HCT116 (cell line): Measurements from ENCODE around the gene CPSF4L. TPM values are rescaled to one million over a fixed set of nuclear protein-coding genes. Genes with fewer than 3 reads are reported as not detected.

ENCODE experiments used
- ATAC-seq: fragments of 200-7000 bp; cut with Tn5 transposase; 2 replicates; pipeline ENCODE4 v1.9.1; 2020; ENCODE audit warnings: mild to moderate bottlenecking, moderate library complexity
- BruUV-seq: library from RNA; stranded (reverse); fragments of 400-500 nt; replicated peaks from 2 replicates; lab custom pipeline; 2021; lab: Mats Ljungman, UMichigan
- CTCF ChIA-PET: fragments of 300-600 bp; sonication (Branson Sonifier 250); formaldehyde crosslinking; loops from one replicate; lab custom pipeline; 2021; ENCODE audit warnings: antibody characterized with exemption; lab: Charles Lee
- POLR2A ChIA-PET: fragments of 300-600, 350-600 bp; sonication (Branson Sonifier 250); formaldehyde crosslinking; loops from one replicate; lab custom pipeline; 2021; ENCODE audit warnings: antibody characterized with exemption; lab: Charles Lee
- RAD21 ChIA-PET, 2 experiments: fragments of 300-600 bp; sonication (Branson Sonifier 250); formaldehyde crosslinking; loops; one replicate each; lab custom pipeline; 2023; ENCODE audit warnings: low total read pairs in 2 of 2; ENCODE audit not compliant: uncharacterized antibody in 2 of 2, unreplicated experiment in 2 of 2, low non-redundant PET in 1 of 2; lab: Charles Lee
- DNase-seq: peaks from one replicate; pipeline ENCODE4 v3.0.0-alpha.2; 2010; ENCODE audit warnings: low read depth, low spot score
- H2AFZ ChIP-seq: fragments of 200-600 bp; shearing (Covaris generic), sonication (generic); 2 replicates; pipeline ENCODE4 v1.6.1; 2017; ENCODE audit warnings: low read depth, mixed run types, mixed read lengths, antibody characterized with exemption, low read length; ENCODE audit not compliant: poor library complexity, severe bottlenecking
- H3K27ac ChIP-seq: 2 replicates; pipeline ENCODE4 v1.5.1; 2012; ENCODE audit warnings: low read depth, low read length
- H3K27me3 ChIP-seq: fragments of 200-600 bp; sonication (generic); 2 replicates; pipeline ENCODE4 v1.6.1; 2016; ENCODE audit warnings: mixed run types, low read length, mixed read lengths; ENCODE audit not compliant: insufficient read depth
- H3K36me3 ChIP-seq, 2 experiments: fragments of 200-500 bp in 1 of 2; fragments of 200-600 bp in 1 of 2; sonication (Bioruptor generic) in 1 of 2; sonication (generic) in 1 of 2; 2 replicates each; pipeline versions ENCODE4 v1.5.1 to v1.6.1; 2014 to 2016; ENCODE audit warnings: low read length in 2 of 2, inconsistent platforms in 1 of 2, mixed read lengths in 1 of 2, mixed run types in 1 of 2; ENCODE audit not compliant: insufficient read depth in 2 of 2, control insufficient read depth in 1 of 2
- H3K4me1 ChIP-seq, 2 experiments: fragments of 200-600 bp in 1 of 2; sonication (generic) in 1 of 2; 2 replicates each; pipeline versions ENCODE4 v1.5.1 to v1.6.1; 2012 to 2017; ENCODE audit warnings: low read length in 2 of 2, inconsistent platforms in 1 of 2, mild to moderate bottlenecking in 1 of 2, mixed read lengths in 1 of 2, mixed run types in 1 of 2, moderate library complexity in 1 of 2; ENCODE audit not compliant: insufficient read depth in 2 of 2, control insufficient read depth in 1 of 2
- H3K4me2 ChIP-seq: fragments of 200-600 bp; sonication (generic); 2 replicates; pipeline ENCODE4 v1.6.1; 2017; ENCODE audit warnings: mixed run types, low read length, mixed read lengths
- H3K4me3 ChIP-seq, 2 experiments: fragments of 200-600 bp in 1 of 2; sonication (generic) in 1 of 2; replicated peaks in 1 of 2; 2 replicates each; pipeline ENCODE4 v1.5.1; 2011 to 2016; ENCODE audit warnings: low read length in 2 of 2, control low read depth in 1 of 2, low read depth in 1 of 2, mild to moderate bottlenecking in 1 of 2, mixed read lengths in 1 of 2, mixed run types in 1 of 2
- H3K79me2 ChIP-seq: fragments of 200-600 bp; sonication (generic); 2 replicates; pipeline ENCODE4 v1.6.1; 2017; ENCODE audit warnings: mild to moderate bottlenecking, mixed run types, low read length, moderate library complexity, mixed read lengths; ENCODE audit not compliant: insufficient read depth
- H3K9ac ChIP-seq: fragments of 200-600 bp; sonication (generic); 2 replicates; pipeline ENCODE4 v1.6.1; 2016; ENCODE audit warnings: low read length, mixed read lengths
- H3K9me2 ChIP-seq: fragments of 200-600 bp; sonication (generic), shearing (Covaris generic); 2 replicates; pipeline ENCODE4 v1.6.1; 2017; ENCODE audit warnings: mixed run types, mild to moderate bottlenecking, moderate library complexity; ENCODE audit not compliant: insufficient read depth
- H3K9me3 ChIP-seq, 2 experiments: fragments of 200-500 bp in 1 of 2; fragments of 200-600 bp in 1 of 2; sonication (Bioruptor generic) in 1 of 2; sonication (generic) in 1 of 2; 2 replicates each; pipeline ENCODE4 v1.6.1; 2014 to 2017; ENCODE audit warnings: low read length in 2 of 2, mixed read lengths in 2 of 2, inconsistent platforms in 1 of 2, low read depth in 1 of 2, mild to moderate bottlenecking in 1 of 2, mixed run types in 1 of 2, moderate library complexity in 1 of 2; ENCODE audit not compliant: control insufficient read depth in 1 of 2, insufficient read depth in 1 of 2
- H4K20me1 ChIP-seq: fragments of 200-600 bp; sonication (generic), shearing (Covaris generic); 2 replicates; pipeline ENCODE4 v1.6.1; 2017; ENCODE audit warnings: mixed run types, mild to moderate bottlenecking, moderate library complexity; ENCODE audit not compliant: insufficient read depth
- CBX3 ChIP-seq: IDR thresholded peaks from 2 replicates; pipeline ENCODE4 v1.6.1; 2012; ENCODE audit warnings: low read depth
- ELF1 ChIP-seq: IDR thresholded peaks from 2 replicates; pipeline ENCODE4 v1.6.1; 2012; ENCODE audit warnings: low read depth, borderline replicate concordance
- POLR2A ChIP-seq: IDR thresholded peaks from 2 replicates; pipeline ENCODE4 v1.7.0; 2011; ENCODE audit warnings: borderline replicate concordance; ENCODE audit not compliant: insufficient read depth, insufficient read length; ENCODE audit errors: extremely low read depth
- SP1 ChIP-seq: IDR thresholded peaks from 2 replicates; pipeline ENCODE4 v1.6.1; 2012; ENCODE audit warnings: low read depth
- ZNF274 ChIP-seq: fragments of 200-500 bp; sonication (Bioruptor generic); IDR thresholded peaks from 2 replicates; pipeline ENCODE4 v1.6.1; 2014; ENCODE audit warnings: mild to moderate bottlenecking, low read depth, low read length, inconsistent platforms
- intact Hi-C: fragments of 100-400 bp; cut with micrococcal nuclease; formaldehyde crosslinking; loops from 2 replicates; pipeline ENCODE4 v1.10.0; 2022
- total RNA-seq: library from RNA; stranded (reverse); gene quantifications from one replicate; pipeline ENCODE4 v1.2.1, GENCODE V29; 2021; ENCODE audit not compliant: unreplicated experiment
- TF ChIP-seq, protein P1 (sequence below), 3 experiments: fragments of 200-600 bp in 1 of 3; sonication (generic) in 1 of 3; IDR thresholded peaks in 2 of 3; conservative IDR thresholded peaks in 1 of 3; 2 replicates each; pipeline ENCODE4 v1.5.1; 2012 to 2017; ENCODE audit warnings: low read depth in 2 of 3, low read length in 2 of 3, antibody characterized with exemption in 1 of 3, borderline replicate concordance in 1 of 3, control low read depth in 1 of 3, mild to moderate bottlenecking in 1 of 3, mixed read lengths in 1 of 3, mixed run types in 1 of 3, moderate library complexity in 1 of 3; ENCODE audit not compliant: insufficient read depth in 1 of 3
- TF ChIP-seq, protein P2 (sequence below): IDR thresholded peaks from 2 replicates; pipeline ENCODE4 v1.6.1; 2012

Gene CPSF4L
- total RNA-seq, 1 experiment from 2014 or later, result not detected

- H3K9me2 ChIP-seq, result no peaks in the 10 kb centered on the region
- ChIA-PET RAD21 (interaction anchor here in 1 of 2 experiments (0.6 kb wide), 1 partner anchor 26 kb away, joined by 4 read pairs; no protein-coding TSS in a partner anchor), POLR2A (no interaction called here), CTCF (interaction anchor here (0.7 to 1.6 kb wide), 4 partner anchors 14 to 658 kb away, joined by 3 to 7 read pairs (median 3); no protein-coding TSS in a partner anchor)
- H3K4me3 ChIP-seq, result no peak overlapping the region
- no peak for DNase-seq
- no peaks in the 10 kb centered on the region for H3K27me3 ChIP-seq
- intact Hi-C loops, result no loop called here
- peaks cover 6 to 9% of the 10 kb centered on the region in 2 experiments; a peak in 2 of 4 replicates for H3K36me3 ChIP-seq
- no peak overlapping the region for H3K9ac ChIP-seq
- TF ChIP-seq ZNF274 (no peak), ELF1 (no peak), CBX3 (no peak), SP1 (no peak), POLR2A (no peak)
- TF ChIP-seq, protein P1, sequence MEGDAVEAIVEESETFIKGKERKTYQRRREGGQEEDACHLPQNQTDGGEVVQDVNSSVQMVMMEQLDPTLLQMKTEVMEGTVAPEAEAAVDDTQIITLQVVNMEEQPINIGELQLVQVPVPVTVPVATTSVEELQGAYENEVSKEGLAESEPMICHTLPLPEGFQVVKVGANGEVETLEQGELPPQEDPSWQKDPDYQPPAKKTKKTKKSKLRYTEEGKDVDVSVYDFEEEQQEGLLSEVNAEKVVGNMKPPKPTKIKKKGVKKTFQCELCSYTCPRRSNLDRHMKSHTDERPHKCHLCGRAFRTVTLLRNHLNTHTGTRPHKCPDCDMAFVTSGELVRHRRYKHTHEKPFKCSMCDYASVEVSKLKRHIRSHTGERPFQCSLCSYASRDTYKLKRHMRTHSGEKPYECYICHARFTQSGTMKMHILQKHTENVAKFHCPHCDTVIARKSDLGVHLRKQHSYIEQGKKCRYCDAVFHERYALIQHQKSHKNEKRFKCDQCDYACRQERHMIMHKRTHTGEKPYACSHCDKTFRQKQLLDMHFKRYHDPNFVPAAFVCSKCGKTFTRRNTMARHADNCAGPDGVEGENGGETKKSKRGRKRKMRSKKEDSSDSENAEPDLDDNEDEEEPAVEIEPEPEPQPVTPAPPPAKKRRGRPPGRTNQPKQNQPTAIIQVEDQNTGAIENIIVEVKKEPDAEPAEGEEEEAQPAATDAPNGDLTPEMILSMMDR (IDR thresholded peaks at IDR 0.05 in 2 of 3, conservative IDR thresholded peaks at IDR 0.05 in 1 of 3; ENCODE audit: borderline replicate concordance in 1 of 3, insufficient read depth in 1 of 3, low read depth in 2 of 3, low read length in 2 of 3), result no peak
- TF ChIP-seq, protein P2, sequence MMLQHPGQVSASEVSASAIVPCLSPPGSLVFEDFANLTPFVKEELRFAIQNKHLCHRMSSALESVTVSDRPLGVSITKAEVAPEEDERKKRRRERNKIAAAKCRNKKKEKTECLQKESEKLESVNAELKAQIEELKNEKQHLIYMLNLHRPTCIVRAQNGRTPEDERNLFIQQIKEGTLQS, result no peak
- no peaks in the 10 kb centered on the region; the same call in 1 of the 2 replicates for H4K20me1 ChIP-seq
- H2AFZ ChIP-seq, result no peak overlapping the region
- no peaks in the 10 kb centered on the region for H3K9me3 ChIP-seq
- H3K4me1 ChIP-seq, result no peaks in the 10 kb centered on the region; a peak in 1 of 4 replicates
- no peak overlapping the region for H3K4me2 ChIP-seq
- no peak for ATAC-seq
- no TSS peak for BruUV-seq
- no peak overlapping the region for H3K27ac ChIP-seq
- H3K79me2 ChIP-seq, result peaks cover 58% of the 10 kb centered on the region
These were observed 46.8 kb downstream of the CPSF4L start for GRCh38 chr17:73214851-73215250.
